GM15510 (cell line): ENCODE measurements around the gene C11orf24.

ENCODE experiments used
- POLR2A ChIP-seq: IDR thresholded peaks from 3 replicates; pipeline ENCODE4 v1.6.1; 2011; ENCODE audit warnings: borderline replicate concordance; ENCODE audit not compliant: insufficient read length; ENCODE audit errors: extremely low read depth

Gene C11orf24

GRCh38 chr11:68271781-68272608, at the start of gene C11orf24:
Gene C11orf24 (minus strand): TSS chr11:68271973. CDS start chr11:68263767, 8,206 bp downstream.
- TF ChIP-seq POLR2A, result peak; percentile 86

GRCh38 chr11:68317147-68317785, 45.5 kb upstream of the C11orf24 start:
- no peak for TF ChIP-seq POLR2A

GRCh38 chr11:68315171-68315920, 43.6 kb upstream of the C11orf24 start:
- TF ChIP-seq POLR2A, result no peak

GRCh38 chr11:68314203-68315170, 42.7 kb upstream of the C11orf24 start:
- TF ChIP-seq POLR2A, result no peak

- no peak for TF ChIP-seq POLR2A
Observed at GRCh38 chr11:68313574-68314202, 41.9 kb upstream of the C11orf24 start.

DNA sequence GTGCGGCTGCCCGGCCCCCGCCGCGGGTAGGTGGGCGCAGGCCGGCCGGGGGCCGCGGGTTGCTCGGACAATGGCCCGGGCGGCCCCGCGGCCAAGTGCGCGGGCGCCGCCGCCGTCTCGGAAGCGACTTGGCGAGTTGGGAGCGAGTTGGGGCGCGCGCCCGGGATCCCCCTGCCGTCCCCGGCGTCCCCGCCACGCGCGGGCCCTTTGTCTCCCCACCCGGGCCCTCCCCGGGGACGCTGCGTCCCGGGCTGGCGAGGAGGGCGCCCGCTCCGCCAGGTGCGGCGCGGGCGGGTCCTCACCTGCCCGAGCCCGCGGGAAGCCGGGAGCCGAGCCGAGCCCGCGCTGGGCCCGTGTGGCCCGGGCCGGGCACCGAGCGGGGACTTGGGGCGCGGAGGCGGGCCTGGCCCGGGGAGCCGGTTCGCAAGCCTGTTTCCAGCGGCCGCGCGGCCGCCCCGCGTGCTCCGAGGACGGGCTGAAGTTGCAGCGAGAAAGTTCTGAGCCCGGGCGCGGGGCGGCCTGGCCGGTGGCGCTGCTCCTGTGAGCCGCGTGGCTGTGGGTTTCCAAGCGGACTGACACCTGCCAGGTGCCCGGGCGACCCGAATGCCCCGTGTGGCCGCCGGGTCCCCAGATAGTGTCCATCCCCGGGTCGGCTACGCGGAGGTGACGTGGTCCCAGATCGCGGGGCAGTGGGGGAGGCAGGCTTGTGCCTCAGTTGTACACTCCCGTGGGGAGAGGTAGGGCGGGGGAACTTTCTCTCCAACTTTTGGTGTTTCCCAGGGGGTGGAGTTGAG, 41.2 kb upstream of the C11orf24 start:
- peak; percentile 22 for TF ChIP-seq POLR2A

DNA sequence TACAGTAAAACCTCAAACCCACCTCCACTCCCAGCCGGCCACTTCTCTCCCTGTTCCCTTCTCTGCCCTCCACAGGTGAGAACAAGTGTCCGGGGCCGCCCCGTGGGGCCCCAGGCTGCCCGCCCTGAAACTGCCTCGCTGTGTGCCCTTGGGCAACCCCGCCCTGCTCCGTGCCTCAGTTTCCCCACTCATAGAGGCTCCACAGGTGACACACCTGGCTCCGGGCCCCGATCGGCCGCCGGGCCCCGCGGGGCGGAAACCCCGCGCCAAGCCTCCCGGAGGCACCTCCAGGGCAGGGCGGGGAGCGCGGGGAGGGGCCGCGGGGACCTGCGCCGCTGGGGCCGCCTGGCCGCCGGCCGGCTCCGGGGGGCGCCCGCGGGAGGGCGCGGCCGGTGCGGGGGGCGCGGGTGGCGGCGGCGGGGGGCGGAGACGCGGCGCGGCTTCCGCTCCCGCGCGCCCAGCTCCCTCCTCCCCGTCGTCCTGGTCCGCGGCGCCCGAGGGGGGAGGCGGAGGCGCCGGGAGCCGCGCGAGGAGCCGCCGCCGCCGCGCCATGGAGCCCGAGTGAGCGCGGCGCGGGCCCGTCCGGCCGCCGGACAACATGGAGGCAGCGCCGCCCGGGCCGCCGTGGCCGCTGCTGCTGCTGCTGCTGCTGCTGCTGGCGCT, 40.5 kb upstream of the C11orf24 start, which contains the start of gene LRP5:
Gene LRP5, plus strand, starts transcription at position 475 of the 663 bp plus-strand sequence. Its CDS starts 124 bp downstream, at position 599.
- no peak for TF ChIP-seq POLR2A

- no peak for TF ChIP-seq POLR2A
Observed at GRCh38 chr11:68311160-68312116, 39.7 kb upstream of the C11orf24 start.

DNA sequence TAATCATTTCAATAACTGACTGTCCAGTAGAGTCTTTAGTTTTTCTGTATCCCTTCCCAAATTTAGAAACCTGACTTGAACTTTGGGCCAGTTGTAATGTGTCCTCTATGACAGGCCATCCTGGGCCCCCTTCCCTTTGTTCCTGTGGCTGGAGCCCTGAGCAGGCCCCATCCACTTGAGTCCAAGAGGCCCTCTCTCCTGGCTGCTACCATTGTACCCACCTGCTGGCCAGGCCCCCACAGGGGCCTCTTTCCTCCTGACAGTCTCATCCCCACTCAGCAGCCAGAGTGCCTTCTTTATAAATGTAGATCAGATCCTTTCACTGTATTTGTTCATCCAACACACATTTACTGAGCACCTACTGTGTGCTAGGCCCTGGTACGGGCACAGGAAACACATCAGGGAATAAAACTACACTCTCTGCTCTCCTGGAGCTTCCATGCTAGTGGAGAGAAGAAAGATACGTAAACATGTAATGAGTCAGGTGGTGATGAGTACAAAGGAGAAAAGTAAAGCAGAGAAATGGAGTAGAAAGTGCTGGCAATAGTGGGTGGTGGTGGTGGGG, 37.9 kb upstream of the C11orf24 start:
- no peak for TF ChIP-seq POLR2A

- TF ChIP-seq POLR2A, result no peak
Observed at GRCh38 chr11:68308068-68308467, 36.3 kb upstream of the C11orf24 start.

- no peak for TF ChIP-seq POLR2A
Observed at GRCh38 chr11:68306636-68307035, 34.9 kb upstream of the C11orf24 start.

GRCh38 chr11:68303982-68304780, 32.4 kb upstream of the C11orf24 start:
- no peak for TF ChIP-seq POLR2A
